Transverse colon (tissue), 4 donors: Measurements from ENCODE around the gene TRIM9.
A peak's percentile ranks its signal among the peaks of the same experiment; 100 is the strongest.

Experiments used
- CTCF ChIP-seq, 5 experiments: fragments of 200-600 bp in 3 of 5; fragments of 450-650 bp in 2 of 5; sonication (generic) in 3 of 5; IDR thresholded peaks; 1 replicate in 2 of 5; 2 replicates in 3 of 5; pipeline ENCODE4 v1.5.1; 2016 to 2017; ENCODE audit warnings: antibody characterized with exemption in 5 of 5, inconsistent platforms in 3 of 5, mild to moderate bottlenecking in 2 of 5, moderate library complexity in 1 of 5
- POLR2A ChIP-seq: fragments of 450-650 bp; IDR thresholded peaks from one replicate; pipeline ENCODE4 v1.6.1; 2016; ENCODE audit warnings: antibody characterized with exemption, mild to moderate bottlenecking, moderate library complexity
- POLR2AphosphoS5 ChIP-seq, 3 donors: sonication (generic); formaldehyde crosslinking; IDR thresholded peaks; one replicate each; pipeline ENCODE4 v1.6.1; 2016; ENCODE audit warnings: antibody characterized with exemption in 3 of 3

- TF ChIP-seq CTCF (IDR thresholded peaks at IDR 0.05): no peak
- peak in 1 of 3 donors; percentile 21 for TF ChIP-seq POLR2AphosphoS5 (IDR thresholded peaks at IDR 0.05)
- no peak for TF ChIP-seq POLR2A
Observed at GRCh38 chr14:51086044-51086443, 8.9 kb downstream of the TRIM9 start.
